IPS-11a (cell line): ENCODE measurements around the gene SLC17A7.

Experiments
- H3K4me3 ChIP-seq: one replicate; pipeline ENCODE4 v1.5.1; 2013; ENCODE audit warnings: low read depth, low read length, control low read depth

The SLC17A7 gene

DNA sequence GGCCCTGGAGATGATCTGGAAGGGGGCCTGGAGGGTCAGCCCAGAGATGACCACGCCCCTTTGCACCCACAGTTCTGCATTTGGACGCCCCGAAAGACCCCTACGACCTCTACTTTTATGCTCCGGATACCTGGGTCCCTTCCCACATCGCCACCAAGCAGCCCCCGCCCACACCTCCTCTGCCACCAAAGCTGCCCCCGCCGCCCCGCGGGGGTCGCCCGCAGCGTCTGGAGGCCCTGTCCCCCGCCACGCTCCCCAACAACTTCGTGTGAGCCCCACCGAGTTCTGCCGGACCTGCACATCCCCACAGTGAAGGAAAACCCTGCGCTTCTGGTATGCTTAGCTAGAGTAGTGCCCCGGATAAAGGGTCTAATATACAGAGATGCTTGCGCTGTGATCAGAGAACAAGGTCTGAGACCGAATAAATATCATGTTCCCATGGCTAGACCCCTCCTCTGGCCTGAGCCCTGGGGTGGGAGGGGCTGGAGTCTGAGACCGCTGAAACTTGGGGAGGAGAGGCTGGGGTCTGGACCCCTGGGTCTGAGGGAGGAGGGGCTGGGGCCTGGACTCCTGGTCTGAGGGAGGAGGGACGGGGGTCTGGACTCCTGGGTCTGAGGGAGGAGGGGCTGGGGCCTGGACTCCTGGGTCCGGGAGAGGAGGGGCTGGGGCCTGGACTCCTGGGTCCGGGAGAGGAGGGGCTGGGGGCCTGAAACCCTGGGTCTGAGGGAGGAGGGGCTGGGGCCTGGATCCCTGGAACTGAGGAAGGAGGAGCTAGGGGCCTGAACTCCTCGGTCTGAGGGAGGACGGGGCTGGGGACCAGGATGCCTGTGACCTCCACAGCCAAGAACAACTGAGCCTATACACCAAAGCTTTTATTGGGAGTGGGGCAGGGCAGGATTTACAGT lies 12.5 kb downstream of the SLC17A7 start:
- peak overlapping the region; percentile 4 for H3K4me3 ChIP-seq

- H3K4me3 ChIP-seq: peak overlapping the region; percentile 37
Observed at GRCh38 chr19:49427855-49428546, 13.3 kb downstream of the SLC17A7 start.

DNA sequence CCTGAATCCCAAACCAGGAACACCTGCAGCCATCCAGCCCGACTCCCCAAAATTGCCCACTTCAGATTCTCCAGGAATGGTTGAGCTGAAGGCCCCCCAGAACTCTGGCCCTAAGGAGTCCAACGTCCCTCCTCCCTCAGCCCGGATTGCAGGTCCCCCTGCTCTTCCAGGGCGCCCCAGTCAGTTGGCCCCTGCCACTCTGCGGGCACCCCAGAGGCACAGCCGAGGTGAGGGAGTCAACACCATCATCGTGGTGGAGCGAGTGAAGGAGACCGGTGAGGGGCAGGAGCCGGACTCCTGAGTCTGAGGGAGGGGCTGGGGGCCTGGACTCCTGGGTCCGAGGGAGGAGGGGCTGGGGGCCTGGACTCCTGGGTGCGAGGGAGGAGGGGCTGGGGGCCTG lies 14.0 kb downstream of the SLC17A7 start:
- H3K4me3 ChIP-seq: no peak overlapping the region

DNA sequence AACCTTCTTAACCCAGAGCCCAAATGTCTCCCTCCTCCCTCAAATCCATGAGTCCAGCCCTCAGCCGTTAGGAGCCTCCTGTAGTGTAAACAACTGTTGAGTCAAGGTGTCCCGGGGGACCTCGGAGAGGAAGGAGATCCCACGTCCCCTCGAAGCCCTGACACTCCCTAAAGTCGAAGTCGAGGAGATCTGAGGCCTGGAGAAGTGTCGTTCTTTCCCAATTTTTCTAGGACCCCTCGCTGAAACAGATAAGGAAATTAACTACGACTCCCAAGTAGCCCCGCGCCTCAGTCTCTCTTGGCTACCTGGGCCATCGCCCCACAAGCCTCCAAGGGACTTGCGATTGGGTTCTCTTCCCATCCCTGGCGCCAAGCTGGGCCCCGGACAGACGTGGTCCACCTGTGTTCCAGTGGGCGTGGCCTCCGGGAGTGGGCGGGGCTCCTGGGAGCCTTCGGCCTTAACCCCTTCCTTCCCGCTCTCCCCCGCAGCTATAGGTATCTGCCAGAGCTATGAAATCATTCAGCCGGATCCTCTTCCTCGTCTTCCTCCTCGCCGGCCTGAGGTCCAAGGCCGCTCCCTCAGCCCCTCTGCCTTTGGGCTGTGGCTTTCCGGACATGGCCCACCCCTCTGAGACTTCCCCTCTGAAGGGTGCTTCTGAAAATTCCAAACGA lies 15.3 kb downstream of the SLC17A7 start:
- H3K4me3 ChIP-seq: no peak overlapping the region

DNA sequence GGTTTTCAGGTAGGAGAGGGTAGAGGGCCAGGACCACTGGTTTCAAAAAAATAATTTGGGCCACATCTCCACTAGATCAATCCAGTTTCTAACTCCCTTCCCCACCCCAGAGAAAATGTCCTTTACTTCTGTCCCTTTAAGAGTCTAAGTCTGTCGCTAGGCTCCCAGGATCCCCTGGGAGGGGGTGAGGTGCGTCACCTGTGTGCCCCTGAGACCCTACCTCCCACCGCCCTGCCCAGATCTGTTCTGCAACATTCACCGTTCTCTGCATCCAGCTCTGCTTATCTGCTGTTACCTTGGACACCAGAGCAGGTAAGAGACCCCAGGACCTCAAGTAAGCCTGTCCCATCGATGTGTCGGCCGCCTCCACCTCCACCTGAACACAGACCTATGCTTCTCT lies 16.1 kb downstream of the SLC17A7 start, which contains the start of gene GFY:
GFY (plus strand) TSS at position 211 of the 400 bp plus-strand sequence. CDS start 1,043 bp downstream, outside the sequence.
- H3K4me3 ChIP-seq: no peak within 1 kb of the TSS

DNA sequence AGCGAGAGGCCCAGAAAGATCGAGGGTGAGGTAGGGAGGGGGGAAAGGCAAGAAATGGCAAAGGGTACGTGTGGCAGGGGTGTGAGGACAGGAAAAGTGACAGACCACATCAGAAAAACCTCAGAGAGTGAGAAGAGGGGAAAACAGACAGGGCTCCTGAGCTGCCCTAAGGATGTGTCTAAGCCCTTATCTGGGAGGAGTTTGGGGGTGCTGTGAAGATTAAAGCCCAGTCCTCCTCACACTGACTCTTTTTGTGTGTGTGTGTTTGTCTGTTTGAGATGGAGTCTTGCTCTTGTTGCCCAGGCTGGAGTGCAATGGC lies 17.4 kb downstream of the SLC17A7 start:
- no peak overlapping the region for H3K4me3 ChIP-seq

DNA sequence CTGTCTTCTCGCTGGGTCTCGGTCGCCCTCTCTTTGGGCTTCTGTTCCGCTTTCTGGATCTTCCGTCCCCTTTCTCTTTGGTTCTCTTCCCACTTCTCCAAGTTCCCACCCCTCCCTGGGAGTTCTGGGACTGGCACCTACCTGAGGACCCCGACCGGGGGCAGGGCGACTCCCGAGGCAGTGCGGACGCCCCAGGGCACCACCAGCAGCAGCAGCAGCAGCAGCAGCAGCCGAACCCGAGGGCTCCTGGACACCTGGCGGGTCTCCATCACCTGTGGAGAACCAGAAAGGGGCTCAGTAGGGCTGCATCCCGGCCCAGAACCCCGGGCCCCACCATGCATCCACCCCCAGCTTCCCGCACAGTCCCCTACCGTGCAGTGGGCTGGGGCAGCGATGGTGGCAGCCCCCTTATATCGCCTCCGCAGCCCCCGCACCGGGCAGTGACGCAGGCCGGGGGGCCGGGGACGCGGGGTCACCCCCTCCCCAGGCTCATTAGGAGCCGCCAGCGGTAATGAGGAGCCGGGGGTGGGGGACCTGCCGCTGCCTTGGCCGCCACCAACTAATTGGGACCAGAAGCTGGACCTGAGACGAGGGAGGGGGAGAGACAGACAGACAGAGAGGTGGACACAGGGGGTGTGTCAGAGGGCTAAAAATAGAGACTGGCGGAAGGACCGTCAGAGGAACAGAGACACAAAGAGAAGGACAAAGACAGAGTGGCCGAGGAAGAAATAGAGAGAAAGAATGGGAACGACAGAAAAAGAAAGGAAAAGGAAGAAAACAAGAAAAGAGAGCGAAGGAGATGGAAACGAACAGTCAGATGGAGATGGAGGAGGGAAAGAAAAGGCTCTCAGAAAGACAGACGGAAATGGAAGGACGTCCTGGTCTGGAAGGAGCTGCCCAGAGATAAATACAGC lies 18.0 kb downstream of the SLC17A7 start, which contains the start of gene PTH2:
PTH2 (minus strand) TSS at position 371 of the 914 bp plus-strand sequence; CDS start at position 269, 102 bp downstream.
- H3K4me3 ChIP-seq: no peak within 1 kb of the TSS

GRCh38 chr19:49422407-49423070 lies 18.8 kb downstream of the SLC17A7 start:
- H3K4me3 ChIP-seq: no peak overlapping the region

DNA sequence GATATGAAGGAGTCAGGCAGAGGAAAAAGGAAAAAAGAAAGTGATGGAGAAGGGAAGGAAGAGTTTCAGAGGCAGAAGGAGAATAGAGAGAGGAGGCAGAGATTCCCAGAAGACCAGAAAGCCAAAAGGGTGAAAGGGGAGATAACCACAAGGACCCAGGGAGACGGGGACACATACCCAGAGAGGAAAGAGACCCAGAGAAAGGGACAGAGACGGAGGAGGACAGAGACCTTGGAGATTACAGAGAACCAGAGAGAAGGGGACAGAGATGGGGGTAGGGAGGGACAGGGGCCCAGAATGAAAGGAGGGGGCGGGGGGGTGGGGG lies 19.5 kb downstream of the SLC17A7 start:
- no peak overlapping the region for H3K4me3 ChIP-seq

- no peak overlapping the region for H3K4me3 ChIP-seq
Observed at GRCh38 chr19:49421039-49421877, 20.1 kb downstream of the SLC17A7 start.

- no peak overlapping the region for H3K4me3 ChIP-seq
Observed at GRCh38 chr19:49420227-49420626, 21.1 kb downstream of the SLC17A7 start.

DNA sequence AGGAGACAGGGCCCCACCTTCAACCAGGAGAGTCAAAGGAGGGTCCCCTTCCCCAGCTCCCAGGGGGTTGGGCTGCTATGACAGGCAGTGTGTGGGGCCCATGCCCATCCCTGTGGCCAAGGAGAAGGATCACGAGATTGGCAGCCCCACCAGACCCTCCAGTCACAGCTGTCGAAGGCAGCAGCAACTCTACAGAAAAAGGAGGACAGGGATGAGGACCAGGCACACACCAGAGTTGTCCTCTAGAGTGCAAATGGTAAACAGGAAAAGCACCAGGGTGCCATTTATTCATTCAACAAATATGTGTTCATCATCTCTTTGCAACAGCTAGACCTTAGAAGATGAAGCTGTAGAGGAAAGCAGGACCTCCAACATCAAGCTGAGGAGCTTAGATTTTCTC lies 22.2 kb downstream of the SLC17A7 start:
- no peak overlapping the region for H3K4me3 ChIP-seq

DNA sequence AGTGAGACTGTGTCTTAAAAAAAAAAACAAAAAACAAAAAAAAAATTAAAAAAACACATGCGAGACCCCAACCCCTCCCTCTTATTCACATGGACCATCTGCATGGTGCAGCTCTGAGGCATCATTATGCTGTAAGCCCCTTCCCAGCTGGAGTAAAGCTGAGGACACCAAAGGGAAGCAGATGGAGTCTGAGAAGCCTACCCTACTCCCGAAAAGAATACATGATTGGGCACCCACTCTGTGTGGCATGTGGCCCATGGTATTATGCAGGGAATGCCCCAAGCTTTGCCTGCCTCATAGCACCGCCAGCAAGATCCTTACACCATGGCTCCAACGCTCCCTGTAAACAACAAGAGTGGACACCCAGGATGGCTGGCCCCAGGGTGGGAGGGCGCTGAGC lies 22.8 kb downstream of the SLC17A7 start:
- no peak overlapping the region for H3K4me3 ChIP-seq

DNA sequence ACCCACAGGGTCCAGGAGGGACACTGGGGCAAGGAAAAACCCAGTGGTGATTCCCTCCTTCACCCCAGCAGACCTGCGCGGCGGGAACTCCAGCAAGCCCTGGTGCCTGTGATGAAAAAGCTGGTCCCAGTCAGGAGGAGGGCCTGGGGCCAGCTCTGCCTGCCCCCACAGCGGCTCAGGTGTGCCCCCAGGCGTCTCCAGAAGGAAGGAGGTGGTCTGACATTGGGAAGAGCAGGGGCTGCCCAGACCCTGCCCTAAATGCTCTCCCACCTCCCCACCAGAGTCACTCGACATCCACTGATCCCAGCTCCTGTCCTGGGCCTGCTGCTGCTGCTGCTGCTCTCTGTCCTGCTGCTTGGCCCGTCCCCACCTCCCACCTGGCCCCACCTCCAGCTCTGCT lies 24.2 kb downstream of the SLC17A7 start:
- H3K4me3 ChIP-seq: no peak overlapping the region

- H3K4me3 ChIP-seq: no peak overlapping the region
Observed at GRCh38 chr19:49415810-49416200, 25.5 kb downstream of the SLC17A7 start.

GRCh38 chr19:49415102-49415809 lies 26.1 kb downstream of the SLC17A7 start:
- H3K4me3 ChIP-seq: no peak overlapping the region

DNA sequence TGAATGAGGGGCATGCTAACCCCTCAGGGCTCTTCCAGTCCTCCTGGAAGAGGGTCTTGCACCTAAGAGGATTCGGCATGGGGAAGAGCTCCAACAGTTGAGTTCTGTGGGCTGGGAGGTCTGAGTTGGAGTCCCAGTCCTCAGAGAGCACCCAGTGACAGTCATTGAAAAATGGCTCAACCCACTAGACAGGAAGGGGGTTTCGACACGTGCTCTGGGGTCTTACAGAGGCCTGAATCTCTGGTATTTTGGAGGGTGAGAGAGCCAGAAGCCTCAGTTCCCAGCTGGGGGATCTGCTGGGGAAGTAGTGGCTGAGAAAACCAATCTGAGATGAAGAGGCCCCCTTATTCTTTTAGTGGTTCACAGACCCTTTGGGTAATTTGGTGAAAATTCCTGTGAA lies 27.1 kb downstream of the SLC17A7 start:
- H3K4me3 ChIP-seq: no peak overlapping the region

DNA sequence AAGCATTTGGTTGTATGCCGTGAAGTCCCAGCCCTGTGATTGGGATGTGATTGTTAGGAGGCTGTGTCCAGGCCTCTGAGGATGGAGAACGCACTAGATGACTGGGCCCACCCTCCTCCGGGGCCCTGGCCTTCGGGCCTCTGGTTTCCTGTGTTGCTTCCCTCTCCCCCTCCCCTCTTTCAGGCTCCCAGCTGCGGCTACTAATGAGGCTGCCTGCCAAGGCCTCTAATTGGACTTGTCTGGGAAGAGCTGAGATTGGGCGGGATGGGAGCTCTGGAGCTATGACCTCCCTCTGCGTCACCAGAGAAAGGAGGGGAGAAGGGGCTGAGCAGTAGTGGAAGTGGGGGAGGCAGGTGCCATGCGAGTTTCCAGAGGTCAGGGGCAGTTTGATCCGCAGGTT lies 28.0 kb downstream of the SLC17A7 start:
- no peak overlapping the region for H3K4me3 ChIP-seq
